SK-N-SH (cell line): ENCODE data around the gene NDUFB3.

Source experiments
- JUND ChIP-seq: IDR thresholded peaks from 2 replicates; pipeline ENCODE4 v1.4.0; 2012
- RFX5 ChIP-seq: IDR thresholded peaks from 2 replicates; pipeline ENCODE4 v1.6.1; 2012; ENCODE audit warnings: mild to moderate bottlenecking, improper control_type of control experiment, low read length
- TF ChIP-seq, protein P1 (sequence below): fragments of 200-600 bp; sonication (generic); IDR thresholded peaks from 2 replicates; pipeline ENCODE4 v1.6.1; 2017; ENCODE audit warnings: antibody characterized with exemption, mild to moderate bottlenecking, moderate library complexity
- TF ChIP-seq, protein P2 (sequence below): IDR thresholded peaks from 2 replicates; pipeline ENCODE4 v1.6.1; 2012; ENCODE audit warnings: mild to moderate bottlenecking, low read depth, low read length, moderate library complexity

DNA sequence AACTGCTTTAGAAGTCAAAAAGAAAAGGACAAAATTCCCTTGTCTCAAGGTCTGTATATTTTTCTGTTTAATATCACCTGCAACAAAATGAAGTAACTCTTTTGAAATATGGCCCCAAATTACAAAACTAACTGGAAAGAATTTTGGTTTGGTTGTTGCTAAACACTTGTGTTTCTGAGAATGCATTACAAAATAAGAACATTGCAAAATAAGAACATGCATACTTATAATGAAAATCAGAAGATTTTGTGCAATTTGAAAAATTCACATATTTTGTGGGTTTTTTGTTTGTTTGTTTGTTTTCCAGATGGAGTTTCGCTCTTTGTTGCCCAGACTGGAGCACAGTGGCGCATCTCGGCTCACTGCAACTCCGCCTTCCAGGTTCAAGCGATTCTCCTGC, 21.8 kb downstream of the NDUFB3 start:
- TF ChIP-seq, protein P1, sequence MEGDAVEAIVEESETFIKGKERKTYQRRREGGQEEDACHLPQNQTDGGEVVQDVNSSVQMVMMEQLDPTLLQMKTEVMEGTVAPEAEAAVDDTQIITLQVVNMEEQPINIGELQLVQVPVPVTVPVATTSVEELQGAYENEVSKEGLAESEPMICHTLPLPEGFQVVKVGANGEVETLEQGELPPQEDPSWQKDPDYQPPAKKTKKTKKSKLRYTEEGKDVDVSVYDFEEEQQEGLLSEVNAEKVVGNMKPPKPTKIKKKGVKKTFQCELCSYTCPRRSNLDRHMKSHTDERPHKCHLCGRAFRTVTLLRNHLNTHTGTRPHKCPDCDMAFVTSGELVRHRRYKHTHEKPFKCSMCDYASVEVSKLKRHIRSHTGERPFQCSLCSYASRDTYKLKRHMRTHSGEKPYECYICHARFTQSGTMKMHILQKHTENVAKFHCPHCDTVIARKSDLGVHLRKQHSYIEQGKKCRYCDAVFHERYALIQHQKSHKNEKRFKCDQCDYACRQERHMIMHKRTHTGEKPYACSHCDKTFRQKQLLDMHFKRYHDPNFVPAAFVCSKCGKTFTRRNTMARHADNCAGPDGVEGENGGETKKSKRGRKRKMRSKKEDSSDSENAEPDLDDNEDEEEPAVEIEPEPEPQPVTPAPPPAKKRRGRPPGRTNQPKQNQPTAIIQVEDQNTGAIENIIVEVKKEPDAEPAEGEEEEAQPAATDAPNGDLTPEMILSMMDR, result no peak
- TF ChIP-seq, protein P2, sequence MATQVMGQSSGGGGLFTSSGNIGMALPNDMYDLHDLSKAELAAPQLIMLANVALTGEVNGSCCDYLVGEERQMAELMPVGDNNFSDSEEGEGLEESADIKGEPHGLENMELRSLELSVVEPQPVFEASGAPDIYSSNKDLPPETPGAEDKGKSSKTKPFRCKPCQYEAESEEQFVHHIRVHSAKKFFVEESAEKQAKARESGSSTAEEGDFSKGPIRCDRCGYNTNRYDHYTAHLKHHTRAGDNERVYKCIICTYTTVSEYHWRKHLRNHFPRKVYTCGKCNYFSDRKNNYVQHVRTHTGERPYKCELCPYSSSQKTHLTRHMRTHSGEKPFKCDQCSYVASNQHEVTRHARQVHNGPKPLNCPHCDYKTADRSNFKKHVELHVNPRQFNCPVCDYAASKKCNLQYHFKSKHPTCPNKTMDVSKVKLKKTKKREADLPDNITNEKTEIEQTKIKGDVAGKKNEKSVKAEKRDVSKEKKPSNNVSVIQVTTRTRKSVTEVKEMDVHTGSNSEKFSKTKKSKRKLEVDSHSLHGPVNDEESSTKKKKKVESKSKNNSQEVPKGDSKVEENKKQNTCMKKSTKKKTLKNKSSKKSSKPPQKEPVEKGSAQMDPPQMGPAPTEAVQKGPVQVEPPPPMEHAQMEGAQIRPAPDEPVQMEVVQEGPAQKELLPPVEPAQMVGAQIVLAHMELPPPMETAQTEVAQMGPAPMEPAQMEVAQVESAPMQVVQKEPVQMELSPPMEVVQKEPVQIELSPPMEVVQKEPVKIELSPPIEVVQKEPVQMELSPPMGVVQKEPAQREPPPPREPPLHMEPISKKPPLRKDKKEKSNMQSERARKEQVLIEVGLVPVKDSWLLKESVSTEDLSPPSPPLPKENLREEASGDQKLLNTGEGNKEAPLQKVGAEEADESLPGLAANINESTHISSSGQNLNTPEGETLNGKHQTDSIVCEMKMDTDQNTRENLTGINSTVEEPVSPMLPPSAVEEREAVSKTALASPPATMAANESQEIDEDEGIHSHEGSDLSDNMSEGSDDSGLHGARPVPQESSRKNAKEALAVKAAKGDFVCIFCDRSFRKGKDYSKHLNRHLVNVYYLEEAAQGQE, result no peak
- no peak for TF ChIP-seq JUND
- no peak for TF ChIP-seq RFX5
